OCI-LY3 (cell line): Measurements from ENCODE around the gene ARID1B.

Source experiments
- H2AFZ ChIP-seq: fragments of 200-600, 300-600 bp; shearing (Covaris generic); 2 replicates; pipeline ENCODE4 v1.6.0; 2014; ENCODE audit warnings: antibody characterized with exemption, low read depth, low read length
- H3K27ac ChIP-seq: fragments of 200-600, 300-600 bp; sonication (generic); 2 replicates; pipeline ENCODE4 v1.5.1; 2014; ENCODE audit warnings: mild to moderate bottlenecking, low read length, moderate library complexity, mixed read lengths
- H3K27me3 ChIP-seq: fragments of 200-600, 300-600 bp; sonication (generic); 2 replicates; pipeline ENCODE4 v1.6.1; 2014; ENCODE audit warnings: low read depth, low read length, mixed read lengths
- H3K36me3 ChIP-seq: fragments of 200-600, 300-600 bp; sonication (generic); replicated peaks from 2 replicates; pipeline ENCODE3; 2014; ENCODE audit warnings: low read depth, low read length, mixed read lengths
- H3K4me1 ChIP-seq: fragments of 300-600, 200-600 bp; sonication (generic); 2 replicates; pipeline ENCODE4 v1.6.1; 2014; ENCODE audit warnings: low read length, mixed read lengths
- H3K4me2 ChIP-seq: fragments of 200-600, 300-600 bp; sonication (generic); 2 replicates; pipeline ENCODE4 v1.6.1; 2014; ENCODE audit warnings: low read length, mixed read lengths
- H3K4me3 ChIP-seq: fragments of 300-600, 200-600 bp; sonication (generic); 2 replicates; pipeline ENCODE4 v1.5.1; 2014; ENCODE audit warnings: antibody characterized with exemption, mild to moderate bottlenecking, low read length, moderate library complexity
- H3K79me2 ChIP-seq: fragments of 300-600, 200-600 bp; shearing (Covaris generic); 2 replicates; pipeline ENCODE4 v1.6.1; 2014; ENCODE audit warnings: mild to moderate bottlenecking, low read length, mixed read lengths
- H3K9ac ChIP-seq: fragments of 300-600, 200-600 bp; shearing (Covaris generic); 2 replicates; pipeline ENCODE4 v1.6.0; 2014; ENCODE audit warnings: mild to moderate bottlenecking, low read length, moderate library complexity
- H3K9me3 ChIP-seq: fragments of 200-600, 300-600 bp; shearing (Covaris generic); 2 replicates; pipeline ENCODE4 v1.6.1; 2014; ENCODE audit warnings: low read length, mixed read lengths; ENCODE audit not compliant: insufficient read depth
- H4K20me1 ChIP-seq: fragments of 200-600, 300-600 bp; sonication (generic); 2 replicates; pipeline ENCODE4 v1.6.1; 2016; ENCODE audit warnings: low read length, mixed read lengths; ENCODE audit not compliant: insufficient read depth
- CTCF ChIP-seq: fragments of 200-600, 300-600 bp; sonication (generic); IDR thresholded peaks from 2 replicates; pipeline ENCODE4 v1.5.1; 2014; ENCODE audit warnings: antibody characterized with exemption, low read length, low read depth
- EZH2phosphoT487 ChIP-seq: fragments of 200-600 bp; shearing (Covaris generic); IDR thresholded peaks from 2 replicates; pipeline ENCODE4 v1.6.1; 2018; ENCODE audit warnings: antibody characterized with exemption, mixed run types, low read depth

Gene ARID1B

GRCh38 chr6:156884306-156884705 lies 107.1 kb downstream of the ARID1B start:
- H4K20me1 ChIP-seq: peaks cover 65% of the 10 kb centered on the region

GRCh38 chr6:156885562-156885961 lies 108.4 kb downstream of the ARID1B start:
- Histone ChIP-seq H3K4me2 (peak overlapping the region; percentile 63; the same call in 1 of the 2 replicates), H3K4me3 (no peak overlapping the region), H4K20me1 (peaks cover 60% of the 10 kb centered on the region), H3K79me2 (peaks cover 84% of the 10 kb centered on the region), H3K27ac (no peak overlapping the region), H3K9me3 (no peaks in the 10 kb centered on the region), H2AFZ (no peak overlapping the region), H3K27me3 (no peaks in the 10 kb centered on the region), H3K4me1 (peaks cover 30% of the 10 kb centered on the region), H3K9ac (no peak overlapping the region), H3K36me3 (no peaks in the 10 kb centered on the region)
- TF ChIP-seq EZH2phosphoT487 (no peak), CTCF (no peak)

More at GRCh38 chr6:156884306-156884705, 107.1 kb downstream of the ARID1B start:
- Histone ChIP-seq H3K4me3 (no peak overlapping the region), H3K4me1 (peaks cover 30% of the 10 kb centered on the region), H2AFZ (no peak overlapping the region), H3K9ac (no peak overlapping the region), H3K79me2 (peaks cover 84% of the 10 kb centered on the region), H3K36me3 (no peaks in the 10 kb centered on the region), H3K4me2 (no peak overlapping the region), H3K27me3 (no peaks in the 10 kb centered on the region), H3K27ac (no peak overlapping the region), H3K9me3 (no peaks in the 10 kb centered on the region)
- TF ChIP-seq CTCF (no peak), EZH2phosphoT487 (no peak)

GRCh38 chr6:156886409-156886808 lies 109.2 kb downstream of the ARID1B start:
- peaks cover 26% of the 10 kb centered on the region for H3K4me1 ChIP-seq
- peak overlapping the region; percentile 63 for H3K4me2 ChIP-seq
- peaks cover 82% of the 10 kb centered on the region for H3K79me2 ChIP-seq
- TF ChIP-seq CTCF (no peak), EZH2phosphoT487 (no peak)
- no peak overlapping the region for H3K9ac ChIP-seq
- H3K4me3 ChIP-seq: peak overlapping the region; percentile 47
- H3K27ac ChIP-seq: no peak overlapping the region
- H4K20me1 ChIP-seq: peaks cover 53% of the 10 kb centered on the region
- no peaks in the 10 kb centered on the region for H3K9me3 ChIP-seq
- no peaks in the 10 kb centered on the region for H3K36me3 ChIP-seq
- H3K27me3 ChIP-seq: no peaks in the 10 kb centered on the region
- no peak overlapping the region for H2AFZ ChIP-seq

- H3K27ac ChIP-seq: no peak overlapping the region
- no peak overlapping the region for H3K4me3 ChIP-seq
- H3K9me3 ChIP-seq: no peaks in the 10 kb centered on the region
- TF ChIP-seq EZH2phosphoT487 (no peak), CTCF (no peak)
- no peak overlapping the region for H2AFZ ChIP-seq
- H4K20me1 ChIP-seq: peaks cover 41% of the 10 kb centered on the region
- no peaks in the 10 kb centered on the region for H3K36me3 ChIP-seq
- peaks cover 17% of the 10 kb centered on the region for H3K4me1 ChIP-seq
- peaks cover 71% of the 10 kb centered on the region for H3K79me2 ChIP-seq
- no peak overlapping the region for H3K4me2 ChIP-seq
- no peaks in the 10 kb centered on the region for H3K27me3 ChIP-seq
- H3K9ac ChIP-seq: no peak overlapping the region
Measured at GRCh38 chr6:156887623-156888269, 110.6 kb downstream of the ARID1B start.
